Ectodermal cell (in vitro differentiated cells): ENCODE measurements around the gene OR5H14. TPM values are rescaled to one million over a fixed set of nuclear protein-coding genes. Genes with fewer than 3 reads are reported as not detected.
"Not testable (repeated sequence)": the region's sequence is repeated elsewhere in the genome, so short reads cannot be mapped to it uniquely, and the experiment has no call there.

Source experiments
- H3K27ac ChIP-seq: 2 replicates; pipeline ENCODE4 v1.7.0; 2013; ENCODE audit warnings: mild to moderate bottlenecking, low read depth, low read length; ENCODE audit not compliant: insufficient read depth, poor library complexity, severe bottlenecking
- H3K27me3 ChIP-seq: 2 replicates; pipeline ENCODE4 v1.7.0; 2013; ENCODE audit warnings: mild to moderate bottlenecking, low read length; ENCODE audit not compliant: insufficient read depth, control insufficient read depth, poor library complexity, severe bottlenecking
- H3K36me3 ChIP-seq: one replicate; pipeline ENCODE4 v1.7.0; 2013; ENCODE audit warnings: low read length; ENCODE audit not compliant: control insufficient read depth, insufficient read depth
- H3K4me1 ChIP-seq: one replicate; pipeline ENCODE4 v1.7.0; 2013; ENCODE audit warnings: low read length; ENCODE audit not compliant: control insufficient read depth, insufficient read depth
- H3K4me3 ChIP-seq: 2 replicates; pipeline ENCODE4 v1.7.0; 2013; ENCODE audit warnings: low read depth, low read length, control low read depth; ENCODE audit not compliant: insufficient read depth
- H3K9me3 ChIP-seq: 2 replicates; pipeline ENCODE4 v1.7.0; 2013; ENCODE audit warnings: mild to moderate bottlenecking, low read length, moderate library complexity; ENCODE audit not compliant: control insufficient read depth
- WGBS, 2 experiments: methylation state at CpG; one replicate each; pipeline ENCODE4 v1.1.7; 2013; ENCODE audit warnings: missing lambda C conversion rate in 2 of 2; 5-methylcytosine and 5-hydroxymethylcytosine counted together
- polyA plus RNA-seq, 4 experiments: library from polyadenylated mRNA; stranded (reverse); fragments of 50-300 nt; gene quantifications; one replicate each; pipeline ENCODE4 v1.2.3, GENCODE V29; 2013

Gene OR5H14
- polyA plus RNA-seq (2013, experiment 1 of 4), result not detected
- not detected for polyA plus RNA-seq (2013, experiment 2 of 4)
- not detected for polyA plus RNA-seq (2013, experiment 3 of 4)
- not detected for polyA plus RNA-seq (2013, experiment 4 of 4)

DNA sequence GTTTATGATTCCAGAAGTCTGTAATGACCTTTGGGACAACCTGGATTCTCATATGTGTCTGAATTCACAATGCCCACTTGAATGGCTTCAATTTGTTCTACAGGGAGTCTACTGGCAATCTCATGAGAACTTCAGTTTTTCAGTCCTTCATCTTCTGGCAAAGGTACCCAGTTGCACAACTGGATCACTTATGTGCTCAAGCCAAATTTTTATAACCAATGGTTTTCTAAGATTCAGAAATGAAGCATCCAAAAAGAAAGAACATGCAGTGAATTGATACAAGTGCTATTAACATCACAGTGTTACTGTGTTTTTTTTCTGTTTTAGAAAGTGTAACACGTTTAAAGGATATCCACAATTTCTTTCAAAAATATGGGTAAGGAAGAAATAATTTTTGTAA, at the start of gene OR5H14:
Gene OR5H14 (plus strand): TSS at position 301 of the 400 bp plus-strand sequence. CDS start 1,907 bp downstream, outside the sequence.
- Histone ChIP-seq H3K9me3 (no peaks in the 10 kb centered on the region), H3K4me3 (no peak within 1 kb of the TSS), H3K27me3 (no peaks in the 10 kb centered on the region), H3K36me3 (no peaks in the 10 kb centered on the region), H3K4me1 (no peaks in the 10 kb centered on the region), H3K27ac (no peak within 1 kb of the TSS)
- 100% methylated on average over 1 of the region's 1 CpG; no CpG with 5 or more reads in 1 of the 2 experiments for WGBS, 2 experiments

DNA sequence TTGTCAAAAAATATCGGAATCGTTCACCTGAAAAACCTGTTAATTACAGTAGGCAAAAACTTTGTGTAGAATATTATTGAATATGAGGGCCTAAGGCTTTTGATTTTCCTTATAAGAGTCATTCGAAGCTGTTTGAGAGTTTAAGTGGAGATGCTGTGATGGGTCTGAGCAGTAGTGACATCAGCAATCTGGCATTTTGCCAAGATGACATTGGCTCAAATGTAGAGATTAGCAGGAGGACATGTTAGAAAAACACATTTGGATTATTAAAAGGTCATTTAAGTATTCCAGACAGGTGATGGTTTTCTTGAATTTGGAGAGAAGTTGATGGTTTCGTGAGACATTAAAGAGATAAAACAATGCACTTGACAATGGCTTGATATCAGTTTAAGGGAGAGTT, 47.4 kb upstream of the OR5H14 start:
- H3K4me3 ChIP-seq, result no peak overlapping the region
- WGBS, 2 experiments, result 85 to 86% methylated on average over 4 of the region's 4 CpGs

DNA sequence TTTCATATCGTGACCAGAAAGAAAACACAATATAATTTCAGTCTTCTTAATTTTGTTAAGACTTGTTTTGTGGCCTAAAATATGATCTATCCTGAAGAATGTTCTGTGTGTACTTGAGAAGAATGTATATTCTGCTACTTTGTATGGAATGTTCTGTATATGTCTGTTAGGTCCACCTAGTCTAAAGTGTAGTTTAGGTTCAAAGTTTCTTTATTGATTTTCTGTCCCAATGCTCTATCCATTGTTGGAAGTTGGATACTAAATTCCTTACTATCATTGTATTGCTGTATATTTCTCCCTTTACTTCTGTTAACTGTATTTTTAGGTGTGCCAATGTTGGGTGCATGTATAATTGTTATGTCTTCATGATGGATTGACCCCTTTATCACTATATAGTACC, 39.1 kb upstream of the OR5H14 start:
- no peaks in the 10 kb centered on the region for H3K36me3 ChIP-seq
- no peaks in the 10 kb centered on the region for H3K4me1 ChIP-seq
- no peak overlapping the region for H3K4me3 ChIP-seq
- no peaks in the 10 kb centered on the region for H3K27me3 ChIP-seq
- no peaks in the 10 kb centered on the region for H3K9me3 ChIP-seq
- WGBS, 2 experiments, result 63% methylated on average over 1 of the region's 1 CpG; no CpG with 5 or more reads in 1 of the 2 experiments
- H3K27ac ChIP-seq, result no peak overlapping the region

More for the DNA sequence above, 47.4 kb upstream of the OR5H14 start:
- no peaks in the 10 kb centered on the region for H3K9me3 ChIP-seq
- no peaks in the 10 kb centered on the region for H3K36me3 ChIP-seq
- H3K4me1 ChIP-seq, result no peaks in the 10 kb centered on the region
- H3K27ac ChIP-seq, result no peak overlapping the region
- no peaks in the 10 kb centered on the region for H3K27me3 ChIP-seq

DNA sequence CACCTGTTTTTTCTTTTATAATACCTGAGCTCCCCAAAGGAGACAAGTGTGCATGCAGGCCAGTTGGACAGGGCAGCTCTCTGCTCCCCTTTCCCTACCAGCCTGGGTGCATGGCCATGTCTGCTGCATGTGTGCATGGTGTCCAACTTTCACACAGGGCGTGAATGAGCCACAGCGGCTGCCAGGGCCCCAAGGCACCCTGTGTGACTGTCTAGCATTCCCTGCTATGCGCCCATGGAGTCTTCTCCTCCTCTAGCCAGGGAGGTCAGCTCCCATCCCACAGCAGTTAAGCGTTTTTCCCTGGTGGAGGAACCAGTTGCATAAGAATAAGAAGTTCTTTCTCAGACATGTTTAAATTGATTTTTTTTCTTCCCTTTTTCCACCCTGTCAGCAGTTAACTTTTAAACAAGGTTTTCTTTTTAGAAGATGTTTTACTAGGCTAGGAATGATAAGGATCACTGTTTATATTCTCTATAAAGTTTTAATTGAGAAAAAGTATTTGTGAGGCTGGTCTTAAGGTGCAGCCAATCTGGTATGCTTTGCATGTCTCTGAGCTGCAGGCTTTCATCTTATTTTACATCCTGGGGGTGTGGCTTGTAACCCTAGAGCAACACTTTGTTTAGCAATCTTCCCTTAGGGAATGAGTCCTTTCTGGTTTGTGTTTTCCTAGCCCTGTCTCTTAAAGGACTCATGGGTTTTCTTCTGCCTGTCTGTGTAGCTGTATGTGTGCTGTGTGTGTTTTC, 37.3 kb upstream of the OR5H14 start:
- Histone ChIP-seq H3K27ac (no peak overlapping the region), H3K4me1 (no peaks in the 10 kb centered on the region), H3K27me3 (no peaks in the 10 kb centered on the region), H3K36me3 (no peaks in the 10 kb centered on the region), H3K4me3 (no peak overlapping the region), H3K9me3 (no peaks in the 10 kb centered on the region)
- 84 to 91% methylated on average over 3 to 4 of the region's 4 CpGs for WGBS, 2 experiments

DNA sequence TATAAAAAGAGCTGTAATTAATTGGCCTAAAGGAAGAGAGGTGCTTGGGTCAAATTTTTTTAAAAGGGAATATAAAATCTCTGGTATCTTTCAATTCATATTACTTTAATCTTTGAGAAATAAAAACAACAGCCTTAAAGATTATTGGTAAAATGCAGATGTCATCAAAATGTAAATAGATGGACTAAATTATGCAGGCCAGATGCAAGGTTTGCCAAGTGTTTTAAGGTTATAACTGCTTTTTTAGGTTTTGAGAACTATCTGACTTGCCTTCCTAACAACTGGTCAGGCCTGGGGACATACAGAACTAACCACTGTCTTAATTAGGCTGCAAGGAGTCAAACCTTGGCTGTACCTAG, 36.8 kb upstream of the OR5H14 start:
- H3K27me3 ChIP-seq, result no peaks in the 10 kb centered on the region
- no peaks in the 10 kb centered on the region for H3K36me3 ChIP-seq
- H3K9me3 ChIP-seq, result no peaks in the 10 kb centered on the region
- H3K27ac ChIP-seq, result no peak overlapping the region
- H3K4me1 ChIP-seq, result no peaks in the 10 kb centered on the region
- no peak overlapping the region for H3K4me3 ChIP-seq

DNA sequence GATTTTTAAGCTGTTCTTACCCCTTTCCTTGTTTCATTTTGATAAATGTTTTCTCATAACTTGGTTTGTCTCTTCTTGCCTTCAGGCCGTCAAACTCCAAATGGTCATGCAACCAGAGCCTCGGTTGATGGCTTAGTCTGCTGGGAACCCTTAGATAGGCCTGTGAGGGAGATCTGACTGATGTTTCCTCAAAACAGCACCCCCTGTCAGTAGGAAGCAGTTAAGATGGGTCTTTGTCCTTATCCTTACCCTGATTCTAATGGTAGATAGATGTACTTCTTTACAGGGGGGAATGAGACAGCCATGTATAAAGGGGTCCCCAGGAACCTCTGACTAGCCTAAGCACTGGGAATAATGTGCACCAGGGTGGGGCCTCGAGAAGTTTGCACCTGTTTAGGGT, 33.0 kb upstream of the OR5H14 start:
- H3K36me3 ChIP-seq, result no peaks in the 10 kb centered on the region
- no peaks in the 10 kb centered on the region for H3K9me3 ChIP-seq
- no peaks in the 10 kb centered on the region for H3K4me1 ChIP-seq
- 86 to 92% methylated on average over 3 of the region's 3 CpGs for whole genome bisulfite sequencing, 2 experiments
- no peak overlapping the region for H3K27ac ChIP-seq
- no peaks in the 10 kb centered on the region for H3K27me3 ChIP-seq
- H3K4me3 ChIP-seq, result no peak overlapping the region

DNA sequence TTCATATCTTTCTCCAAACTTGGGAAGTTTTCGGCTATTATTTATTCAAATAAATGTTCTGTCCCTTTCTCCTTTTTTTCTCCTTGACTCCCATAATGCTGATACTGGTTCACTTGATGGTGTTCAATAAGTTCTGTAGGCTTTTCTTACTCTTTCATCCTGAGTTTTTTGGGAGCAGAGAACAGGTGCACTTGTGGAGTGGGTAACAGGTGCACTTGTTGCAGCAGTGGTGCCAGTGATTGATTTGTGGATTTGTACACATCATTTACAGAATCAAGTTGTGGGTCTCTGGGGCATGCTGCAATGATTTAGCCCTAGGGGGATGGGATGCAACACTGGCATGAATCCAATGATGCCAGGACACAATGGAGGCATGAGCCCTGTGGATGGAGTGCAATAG, 31.6 kb upstream of the OR5H14 start:
- no peaks in the 10 kb centered on the region for H3K4me1 ChIP-seq
- H3K36me3 ChIP-seq, result no peaks in the 10 kb centered on the region
- no peaks in the 10 kb centered on the region for H3K9me3 ChIP-seq
- 88% methylated on average over 1 of the region's 1 CpG; no CpG with 5 or more reads in 1 of the 2 experiments for WGBS, 2 experiments
- no peaks in the 10 kb centered on the region for H3K27me3 ChIP-seq
- no peak overlapping the region for H3K27ac ChIP-seq
- no peak overlapping the region for H3K4me3 ChIP-seq

DNA sequence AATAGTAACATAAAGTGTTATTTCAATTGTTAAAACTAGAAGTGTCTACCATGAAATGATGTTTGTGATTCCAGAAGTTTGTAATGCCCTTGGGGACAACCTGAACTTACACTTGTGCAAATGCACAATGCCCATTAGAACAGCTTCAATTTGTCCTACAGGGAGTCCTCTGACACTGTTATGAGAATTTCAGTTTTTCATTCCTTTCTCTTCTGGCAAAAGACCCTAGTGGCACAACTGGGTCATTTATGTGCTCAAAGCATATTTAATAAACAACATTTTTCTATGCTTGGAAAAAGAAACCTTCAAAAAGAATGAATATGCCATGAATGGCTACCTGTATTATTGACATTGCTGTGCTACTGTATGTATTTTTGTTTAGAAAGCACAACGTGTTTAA, 16.9 kb upstream of the OR5H14 start, which contains the start of gene OR5H1:
Gene OR5H1 (plus strand): TSS at position 301 of the 400 bp plus-strand sequence. CDS start 1,977 bp downstream, outside the sequence.
- Histone ChIP-seq H3K9me3 (no peaks in the 10 kb centered on the region), H3K27me3 (no peaks in the 10 kb centered on the region), H3K4me3 (no peak within 1 kb of the TSS), H3K27ac (no peak within 1 kb of the TSS), H3K4me1 (no peaks in the 10 kb centered on the region), H3K36me3 (no peaks in the 10 kb centered on the region)
- no CpG with 5 or more reads among the region's 1 CpG for WGBS, 2 experiments

DNA sequence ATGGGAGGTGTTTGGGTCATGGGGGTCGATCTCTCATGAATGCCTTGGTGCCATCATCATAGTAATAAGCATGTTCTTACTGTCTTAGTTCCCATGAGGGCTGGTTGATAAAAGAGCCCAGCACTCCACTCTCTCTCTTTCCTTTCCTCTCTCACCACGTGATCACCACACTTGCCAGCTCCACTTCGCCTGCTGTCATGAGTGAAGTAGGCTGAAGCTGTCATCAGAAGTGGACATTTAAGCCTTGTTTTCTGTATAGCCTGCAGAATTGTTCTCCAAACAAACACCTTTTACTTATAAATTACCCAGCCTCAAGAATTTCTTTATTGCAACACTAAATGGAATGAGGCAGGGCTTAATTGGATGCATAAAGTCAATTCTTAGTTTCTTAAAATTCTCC, 10.6 kb upstream of the OR5H14 start:
- 90 to 93% methylated on average over 3 of the region's 3 CpGs for WGBS, 2 experiments

DNA sequence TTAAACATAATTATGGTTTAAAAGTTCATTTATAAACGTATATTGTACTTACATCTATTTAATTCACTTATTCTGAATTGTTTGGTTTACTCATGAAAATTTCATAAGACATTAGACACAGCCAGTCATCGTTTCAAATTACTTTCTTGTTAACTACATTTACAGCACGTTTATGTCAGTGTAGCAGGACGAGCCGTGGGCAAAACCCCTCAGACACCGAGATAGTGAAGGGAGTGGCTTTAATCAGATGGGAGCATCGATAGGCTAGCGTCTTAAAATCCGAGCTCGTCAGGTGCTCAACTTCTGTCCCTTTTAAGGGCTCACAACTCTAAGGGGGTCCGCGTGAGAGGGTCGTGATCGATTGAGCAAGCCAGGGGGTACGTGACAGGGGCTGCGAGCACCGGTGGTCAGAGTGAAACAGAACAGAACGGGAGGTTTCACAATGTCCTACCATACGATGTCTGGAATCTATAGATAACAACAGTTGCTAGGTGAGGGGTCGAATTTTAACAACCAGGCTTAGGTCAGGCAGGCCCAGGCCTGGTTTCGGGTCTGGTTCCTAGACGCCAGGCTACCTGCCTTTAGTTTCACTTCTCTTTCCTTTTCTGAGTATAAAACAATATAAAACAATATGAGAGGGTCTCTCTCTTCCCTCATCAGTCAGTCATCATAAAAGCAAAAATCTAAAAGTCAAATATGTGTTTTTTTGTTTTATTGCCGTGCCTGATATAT, 9.3 kb upstream of the OR5H14 start:
- WGBS, 2 experiments, result 95 to 96% methylated on average over 18 to 21 of the region's 23 CpGs
- H3K27ac ChIP-seq, H3K4me3 ChIP-seq, H3K9me3 ChIP-seq, H3K4me1 ChIP-seq, H3K27me3 ChIP-seq, H3K36me3 ChIP-seq: not testable (repeated sequence)

More for the DNA sequence above, 10.6 kb upstream of the OR5H14 start:
- H3K36me3 ChIP-seq, result no peaks in the 10 kb centered on the region
- no peak overlapping the region for H3K27ac ChIP-seq
- no peaks in the 10 kb centered on the region for H3K27me3 ChIP-seq
- H3K4me3 ChIP-seq, result no peak overlapping the region
- H3K4me1 ChIP-seq, result no peaks in the 10 kb centered on the region
- no peaks in the 10 kb centered on the region for H3K9me3 ChIP-seq
